Left lobe of liver (tissue), 2 donors: Measurements from ENCODE around the gene ACSBG1. TPM values are rescaled to one million over a fixed set of nuclear protein-coding genes. Genes with fewer than 3 reads are reported as not detected.
"Not testable (repeated sequence)": the region's sequence is repeated elsewhere in the genome, so short reads cannot be mapped to it uniquely, and the experiment has no call there.

Source experiments
- ATAC-seq: fragments of 200-7000 bp; cut with Tn5 transposase; one replicate; pipeline ENCODE4 v1.9.1; 2020; ENCODE audit warnings: mild to moderate bottlenecking, moderate library complexity
- DNase-seq: peaks from one replicate; pipeline ENCODE4 v3.0.0-alpha.2; 2020; ENCODE audit warnings: low spot score
- total RNA-seq: library from RNA; stranded (reverse); gene quantifications from one replicate; pipeline ENCODE4 v1.2.1, GENCODE V29; 2021
- donor health status: DM: no; HTN: no; CAD: no; lungs with moderate emphysema.
- donor health status: DM: no; HTN: yes; CAD: no.

Gene ACSBG1
- total RNA-seq, 1 donor from 2014 or later, result not detected

DNA sequence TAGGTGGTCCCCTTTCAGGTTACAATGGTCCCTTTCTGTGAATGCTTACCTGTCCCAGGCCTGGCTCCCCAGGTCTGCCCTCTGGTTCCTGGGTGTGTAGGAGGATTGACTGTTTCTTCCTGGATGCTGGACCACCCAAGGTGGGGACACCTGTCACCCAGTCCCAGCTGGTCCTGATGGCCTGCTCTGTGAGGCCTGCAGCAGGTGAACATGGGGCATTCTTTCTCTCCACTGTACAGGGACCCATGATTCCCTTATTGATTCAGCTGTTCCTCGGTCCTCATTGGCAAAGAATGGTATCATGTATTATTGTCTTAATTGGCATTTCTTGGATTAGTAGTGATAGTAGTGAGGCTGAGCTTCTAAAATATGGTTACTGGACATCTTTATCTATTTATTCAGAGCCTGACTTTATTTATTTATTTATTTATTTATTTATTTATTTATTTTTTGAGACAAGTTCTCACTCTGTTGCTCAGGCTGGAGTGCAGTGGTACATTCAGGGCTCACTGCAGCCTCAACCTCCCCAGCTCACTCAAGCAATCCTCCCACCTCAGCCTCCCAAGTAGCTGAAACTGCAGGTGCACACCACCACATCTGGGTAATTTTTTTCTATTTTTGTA is 21.2 kb upstream of the ACSBG1 start:
- DNase-seq (no peak), ATAC-seq (no peak)

DNA sequence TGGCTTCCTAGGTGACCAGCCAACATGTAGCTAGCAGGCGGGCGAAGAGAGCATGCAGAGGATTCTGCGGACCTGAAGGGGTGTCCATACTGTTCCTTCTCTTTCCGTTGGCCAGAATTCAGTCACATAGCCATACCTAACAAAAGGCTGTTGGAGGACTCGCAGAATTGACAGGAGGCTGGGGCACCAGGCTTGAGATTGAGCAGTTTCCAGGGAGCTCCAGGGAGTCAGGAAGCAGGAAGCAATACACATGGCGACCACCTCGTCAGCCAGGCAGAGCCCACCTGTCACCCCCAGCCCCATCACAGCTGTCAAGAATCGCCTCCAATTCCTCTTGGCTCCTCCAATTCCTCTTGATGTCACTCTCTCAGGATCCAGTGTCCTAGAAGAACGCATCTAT is 16.8 kb upstream of the ACSBG1 start:
- no peak for DNase-seq

GRCh38 chr15:78249131-78249530 is 14.8 kb upstream of the ACSBG1 start:
- no peak for DNase-seq
- no peak for ATAC-seq

More for the DNA sequence above, 16.8 kb upstream of the ACSBG1 start:
- ATAC-seq, result no peak

DNA sequence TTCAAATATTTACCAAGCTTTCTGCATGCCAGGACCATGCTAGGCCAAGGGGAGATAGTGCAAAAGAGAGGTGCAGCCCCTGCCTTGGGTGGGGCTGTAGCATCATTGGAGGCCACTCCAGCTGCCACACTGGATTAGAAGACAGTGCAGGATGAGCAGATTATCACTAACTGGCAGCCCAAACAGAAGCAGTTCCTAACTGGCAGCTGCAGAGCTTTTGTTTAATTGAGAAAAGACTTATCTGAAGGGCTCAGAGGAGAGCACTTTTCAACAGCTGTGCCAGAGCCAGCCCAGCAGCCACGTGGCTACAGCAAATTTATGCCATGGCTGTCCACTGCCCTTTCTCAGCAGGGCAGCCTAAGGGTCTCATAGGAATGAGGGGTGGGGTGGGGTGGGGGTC is 13.5 kb upstream of the ACSBG1 start:
- no peak for DNase-seq
- no peak for ATAC-seq

DNA sequence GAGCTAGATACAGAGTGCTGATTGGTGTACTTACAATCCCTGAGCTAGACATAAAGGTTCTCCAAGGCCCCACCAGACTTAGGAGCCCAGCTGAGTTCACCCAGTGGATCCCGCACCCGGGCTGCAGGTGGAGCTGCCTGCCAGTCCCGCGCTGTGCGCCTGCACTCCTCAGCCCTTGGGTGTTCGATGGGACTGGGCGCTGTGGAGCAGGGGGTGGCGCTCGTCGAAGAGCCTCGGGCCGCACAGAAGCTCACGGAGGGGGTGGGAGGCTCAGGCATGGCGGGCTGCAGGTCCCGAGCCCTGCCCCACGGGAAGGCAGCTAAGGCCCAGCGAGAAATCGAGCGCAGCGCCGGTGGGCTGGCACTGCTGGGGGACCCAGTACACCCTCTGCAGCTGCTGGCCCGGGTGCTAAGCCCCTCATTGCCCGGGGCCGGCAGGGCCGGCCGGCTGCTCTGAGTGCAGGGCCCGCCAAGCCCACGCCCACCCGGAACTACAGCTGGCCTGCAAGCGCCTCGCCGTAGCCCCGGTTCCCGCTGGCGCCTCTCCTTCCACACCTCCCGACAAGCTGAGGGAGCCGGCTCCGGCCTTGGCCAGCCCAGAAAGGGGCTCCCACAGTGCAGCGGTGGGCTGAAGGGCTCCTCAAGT is 11.7 kb upstream of the ACSBG1 start:
- not testable (repeated sequence) for DNase-seq, ATAC-seq

DNA sequence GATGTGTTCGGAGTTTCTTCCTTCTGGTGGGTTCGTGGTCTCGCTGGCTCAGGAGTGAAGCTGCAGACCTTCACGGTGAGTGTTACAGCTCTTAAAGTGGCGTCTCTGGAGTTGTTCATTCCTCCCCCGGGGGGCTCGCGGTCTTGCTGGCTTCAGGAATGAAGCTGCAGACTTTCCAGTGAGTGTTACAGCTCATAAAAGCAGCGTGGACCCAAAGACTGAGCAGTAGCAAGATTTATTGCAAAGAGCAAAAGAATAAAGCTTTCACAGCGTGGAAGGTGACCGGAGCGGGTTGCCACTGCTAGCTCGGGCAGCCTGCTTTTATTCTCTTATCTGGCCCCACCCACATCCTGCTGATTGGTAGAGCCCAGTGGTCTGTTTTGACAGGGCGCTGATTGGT is 11.0 kb upstream of the ACSBG1 start:
- ATAC-seq, DNase-seq: not testable (repeated sequence)

- ATAC-seq (no peak), DNase-seq (no peak)
These were observed 10.5 kb upstream of the ACSBG1 start for GRCh38 chr15:78244893-78245292.

DNA sequence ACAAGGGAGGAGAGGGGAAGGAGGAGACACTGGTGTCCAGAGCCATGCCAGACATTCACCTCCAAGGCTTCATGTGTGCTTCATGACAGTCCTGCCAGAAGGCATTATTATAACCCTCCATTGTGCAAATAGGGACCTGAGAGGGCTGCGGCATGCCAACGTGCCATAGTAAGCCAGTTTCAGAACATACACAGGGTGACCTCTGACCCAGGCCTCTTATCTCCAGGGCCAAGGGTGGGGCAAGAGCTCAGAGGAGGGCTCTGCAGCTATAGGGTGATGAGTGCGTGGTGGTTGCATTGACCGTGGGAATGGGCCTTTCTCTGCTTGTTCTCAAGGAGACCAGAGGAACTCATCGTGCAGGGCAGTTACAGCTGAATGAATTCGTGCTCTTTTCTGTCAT is 9.7 kb upstream of the ACSBG1 start:
- no peak for DNase-seq
- ATAC-seq, result no peak

DNA sequence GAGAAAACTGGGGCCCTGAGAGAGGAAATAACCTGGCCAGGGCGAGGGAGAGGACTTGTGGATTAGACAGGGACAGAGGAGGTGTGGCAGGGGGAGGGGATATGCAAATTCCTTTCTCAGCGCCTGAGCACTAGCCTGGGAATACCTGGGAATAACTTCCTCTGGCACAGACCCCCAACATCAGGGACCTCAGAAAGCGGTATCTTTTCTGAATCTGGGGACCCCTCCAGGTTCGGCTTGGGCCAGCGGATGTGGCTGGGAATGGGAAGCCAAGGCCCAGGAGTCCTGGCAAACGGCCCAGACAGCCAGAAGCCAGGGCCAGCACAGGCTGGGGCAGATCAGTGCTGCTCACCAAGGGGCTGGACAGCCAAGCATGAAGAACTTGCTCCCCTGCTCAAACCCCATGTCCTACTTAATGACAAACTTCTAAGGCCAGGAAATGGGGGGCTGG is 9.2 kb upstream of the ACSBG1 start:
- DNase-seq (peak; percentile 55), ATAC-seq (peak; percentile 59)

DNA sequence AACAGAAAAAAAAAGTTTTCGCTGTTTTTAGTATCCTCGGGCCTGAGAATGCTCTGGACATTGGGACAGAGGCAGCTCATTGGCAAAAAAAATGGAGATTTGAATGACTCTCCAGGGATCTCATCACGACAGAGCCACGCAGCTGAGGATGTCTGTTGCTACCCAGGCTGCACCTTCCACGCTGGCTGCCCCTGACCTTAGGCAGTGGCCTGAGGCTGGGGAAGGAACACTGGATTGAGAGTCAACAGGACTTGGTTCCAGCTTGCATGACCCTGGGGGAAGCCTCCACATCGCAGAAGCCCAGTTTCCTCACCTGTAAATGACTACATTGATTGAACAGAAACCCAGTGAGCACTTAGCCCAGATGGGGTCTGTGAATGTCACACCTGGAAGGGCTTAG is 8.7 kb upstream of the ACSBG1 start:
- DNase-seq (no peak), ATAC-seq (no peak)

GRCh38 chr15:78242128-78242527 is 7.8 kb upstream of the ACSBG1 start:
- DNase-seq (no peak), ATAC-seq (peak; percentile 69)

DNA sequence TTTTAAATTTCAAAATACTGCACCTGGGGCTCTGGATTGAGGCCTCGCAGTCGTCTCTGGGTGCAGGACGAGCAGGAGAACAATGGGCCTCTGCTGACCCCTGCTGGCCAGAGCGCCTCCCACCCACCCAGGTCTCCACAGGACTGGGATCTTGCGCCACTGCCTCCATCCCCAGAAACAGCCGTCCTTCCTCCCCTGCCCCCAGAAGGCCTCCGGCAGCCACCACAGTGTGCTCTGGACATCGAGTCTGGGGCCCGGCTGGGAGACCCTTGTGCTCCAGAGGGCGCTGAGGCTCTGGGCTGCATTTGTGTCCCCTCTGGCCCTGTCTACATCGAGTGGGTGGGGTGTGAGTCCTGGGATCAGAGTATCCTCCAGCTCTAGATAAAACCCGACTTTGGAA is 6.7 kb upstream of the ACSBG1 start:
- ATAC-seq (peak; percentile 97), DNase-seq (peak; percentile 86)

DNA sequence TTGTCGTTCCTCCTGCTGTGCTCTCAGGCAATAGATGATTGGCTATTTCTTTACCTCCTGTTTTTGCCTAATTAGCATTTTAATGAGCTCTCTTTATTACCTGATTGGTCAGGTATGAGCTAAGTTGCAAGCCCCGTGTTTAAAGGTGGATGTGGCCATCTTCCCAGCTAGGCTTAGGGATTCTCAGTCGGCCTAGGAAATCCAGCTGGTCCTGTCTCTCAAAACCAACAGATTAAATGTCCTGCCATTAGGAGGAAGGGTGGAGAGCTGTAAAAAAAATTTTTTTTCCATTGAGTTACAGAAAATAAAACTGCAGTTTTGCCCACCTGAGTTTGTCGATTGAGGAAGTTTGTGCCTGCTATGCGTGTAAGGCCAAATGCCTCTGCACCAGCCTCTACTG is 5.4 kb upstream of the ACSBG1 start:
- no peak for DNase-seq
- no peak for ATAC-seq

GRCh38 chr15:78237146-78237545 is 2.8 kb upstream of the ACSBG1 start:
- peak; percentile 18 for ATAC-seq

DNA sequence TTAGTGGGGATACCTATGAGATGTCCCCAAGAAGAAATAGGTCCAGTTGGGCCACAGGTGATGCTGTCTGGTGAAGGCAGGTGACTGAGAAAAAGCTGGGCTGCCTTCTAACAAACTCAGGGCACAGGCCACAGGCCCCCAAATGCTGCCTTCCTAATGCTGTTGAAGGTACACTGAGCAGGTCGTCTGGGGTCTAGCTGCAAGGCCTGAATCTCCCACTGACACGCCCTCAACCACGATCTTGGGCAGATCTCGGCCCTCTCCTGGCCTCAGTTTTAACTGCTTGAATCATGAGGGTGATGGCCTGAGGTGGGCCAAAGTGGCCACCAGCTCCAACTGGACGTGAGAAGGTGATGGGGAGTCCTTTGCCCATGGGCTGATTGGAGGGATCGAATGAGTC is 2.1 kb upstream of the ACSBG1 start:
- ATAC-seq (no peak), DNase-seq (no peak)

More at GRCh38 chr15:78237146-78237545, 2.8 kb upstream of the ACSBG1 start:
- no peak for DNase-seq

DNA sequence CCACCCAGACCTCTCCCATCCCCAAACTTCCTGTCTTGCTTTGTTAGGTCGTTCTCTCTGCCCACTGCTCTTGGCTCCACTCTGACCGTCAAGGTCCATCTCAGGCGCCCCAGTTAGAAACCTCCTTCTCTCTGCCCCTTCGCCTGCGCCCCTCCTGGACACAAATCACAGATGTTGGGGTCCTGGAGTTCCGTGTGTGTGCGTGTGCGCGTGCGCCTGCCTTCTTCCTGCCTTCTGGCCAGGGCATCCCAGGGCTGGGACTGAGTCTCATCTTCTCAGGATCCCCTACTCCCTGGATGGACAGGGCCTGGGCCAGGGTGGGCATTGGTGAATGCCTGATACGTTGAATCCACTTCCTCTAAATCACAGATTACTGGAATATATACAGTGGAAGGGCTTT is 869 bp downstream of the ACSBG1 start:
- no peak for DNase-seq
- ATAC-seq, result no peak

GRCh38 chr15:78232951-78233350 is 1.4 kb downstream of the ACSBG1 start:
- ATAC-seq (no peak), DNase-seq (no peak)

DNA sequence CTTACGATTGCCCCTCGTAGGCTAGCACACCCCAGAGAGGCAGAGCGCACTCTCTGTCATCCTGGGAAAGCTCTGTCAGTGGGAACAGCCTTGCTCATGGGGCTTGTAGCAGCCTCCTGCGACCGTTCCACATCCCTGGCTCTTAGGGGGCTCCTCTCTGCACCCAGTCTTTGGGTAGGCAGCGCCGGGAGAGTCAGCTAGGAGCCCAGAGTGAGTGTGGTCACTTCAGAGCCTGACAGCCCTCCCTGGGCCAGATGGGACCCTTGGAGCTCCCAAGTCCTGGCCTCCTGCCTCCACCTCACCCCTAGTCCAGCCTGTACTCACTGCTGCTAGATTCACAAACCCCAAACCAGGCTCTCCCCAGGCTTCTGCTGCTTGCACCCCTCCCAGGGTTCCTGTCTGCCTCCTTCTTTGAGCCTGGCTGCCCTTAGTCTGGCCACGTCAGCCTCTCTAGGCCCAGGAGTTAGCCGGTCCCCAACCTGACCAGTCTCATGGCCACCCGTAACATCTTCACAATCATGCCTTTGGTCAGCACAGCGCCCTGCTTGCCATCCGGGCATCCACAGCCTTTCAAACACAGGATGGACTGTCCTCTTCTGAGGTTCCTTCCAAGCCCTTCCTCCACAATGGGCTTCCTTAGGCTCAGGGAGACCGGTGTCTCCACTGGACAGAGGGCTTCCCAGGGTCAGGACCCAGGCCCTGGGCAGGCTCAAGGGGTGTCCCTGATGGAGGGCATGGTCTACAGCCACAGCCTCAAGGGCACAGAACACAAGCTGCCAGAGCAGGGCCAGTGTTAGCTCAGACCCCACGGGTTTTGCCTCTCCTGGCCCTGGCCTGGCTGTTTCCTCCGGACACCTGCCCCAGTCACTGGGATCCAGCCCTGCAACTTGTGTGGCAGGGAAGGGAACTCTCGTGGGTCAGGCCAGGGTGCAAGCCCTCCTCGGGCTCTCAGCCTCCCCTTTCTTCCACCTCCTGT is 4.6 kb downstream of the ACSBG1 start:
- ATAC-seq (no peak), DNase-seq (no peak)

GRCh38 chr15:78228356-78228996 is 5.9 kb downstream of the ACSBG1 start:
- peak; percentile 63 for ATAC-seq
- DNase-seq, result no peak

- ATAC-seq, result no peak
These were observed 8.4 kb downstream of the ACSBG1 start for GRCh38 chr15:78225783-78226541.

More at GRCh38 chr15:78225783-78226541, 8.4 kb downstream of the ACSBG1 start:
- no peak for DNase-seq
